8988T (cell line): ENCODE data around the gene ERRFI1.

ENCODE experiments used
- DNase-seq: peaks from one replicate; pipeline ENCODE4 v3.0.0; 2011

ERRFI1 gene

GRCh38 chr1:8043621-8044020, 17.5 kb upstream of the ERRFI1 start:
- DNase-seq, result no peak

GRCh38 chr1:8042134-8042533, 16.0 kb upstream of the ERRFI1 start:
- no peak for DNase-seq

- DNase-seq, result no peak
Observed at GRCh38 chr1:8040586-8040985, 14.5 kb upstream of the ERRFI1 start.

- DNase-seq, result no peak
Observed at GRCh38 chr1:8039071-8039470, 13.0 kb upstream of the ERRFI1 start.

GRCh38 chr1:8035289-8035688, 9.2 kb upstream of the ERRFI1 start:
- no peak for DNase-seq

GRCh38 chr1:8033322-8033721, 7.2 kb upstream of the ERRFI1 start:
- no peak for DNase-seq

GRCh38 chr1:8032366-8032910, 6.3 kb upstream of the ERRFI1 start:
- DNase-seq, result no peak

- DNase-seq, result no peak
Observed at GRCh38 chr1:8031176-8031785, 5.2 kb upstream of the ERRFI1 start.

- no peak for DNase-seq
Observed at GRCh38 chr1:8028571-8028910, 2.4 kb upstream of the ERRFI1 start.

- DNase-seq, result no peak
Observed at GRCh38 chr1:8027748-8028570, 1.9 kb upstream of the ERRFI1 start.

GRCh38 chr1:8026976-8027747, 1.1 kb upstream of the ERRFI1 start:
- no peak for DNase-seq

- no peak for DNase-seq
Observed at GRCh38 chr1:8025671-8026144, 401 bp downstream of the ERRFI1 start.

- DNase-seq, result no peak
Observed at GRCh38 chr1:8025061-8025670, 943 bp downstream of the ERRFI1 start.

GRCh38 chr1:8024329-8024728, 1.8 kb downstream of the ERRFI1 start:
- DNase-seq, result no peak

- no peak for DNase-seq
Observed at GRCh38 chr1:8023995-8024313, 2.2 kb downstream of the ERRFI1 start.

- DNase-seq, result no peak
Observed at GRCh38 chr1:8023287-8023994, 2.7 kb downstream of the ERRFI1 start.

GRCh38 chr1:8022395-8023286, 3.5 kb downstream of the ERRFI1 start:
- DNase-seq, result no peak

- no peak for DNase-seq
Observed at GRCh38 chr1:8021676-8022266, 4.3 kb downstream of the ERRFI1 start.

- no peak for DNase-seq
Observed at GRCh38 chr1:8020032-8020431, 6.1 kb downstream of the ERRFI1 start.

GRCh38 chr1:8019229-8019620, 6.9 kb downstream of the ERRFI1 start:
- no peak for DNase-seq
